IPS DF 4.7 (cell line): ENCODE data around the gene KANSL1.

Source experiments
- DNase-seq: peaks from one replicate; pipeline ENCODE4 v3.0.0-alpha.2; 2013; ENCODE audit warnings: low spot score; ENCODE audit errors: extremely low read depth

The KANSL1 gene

DNA sequence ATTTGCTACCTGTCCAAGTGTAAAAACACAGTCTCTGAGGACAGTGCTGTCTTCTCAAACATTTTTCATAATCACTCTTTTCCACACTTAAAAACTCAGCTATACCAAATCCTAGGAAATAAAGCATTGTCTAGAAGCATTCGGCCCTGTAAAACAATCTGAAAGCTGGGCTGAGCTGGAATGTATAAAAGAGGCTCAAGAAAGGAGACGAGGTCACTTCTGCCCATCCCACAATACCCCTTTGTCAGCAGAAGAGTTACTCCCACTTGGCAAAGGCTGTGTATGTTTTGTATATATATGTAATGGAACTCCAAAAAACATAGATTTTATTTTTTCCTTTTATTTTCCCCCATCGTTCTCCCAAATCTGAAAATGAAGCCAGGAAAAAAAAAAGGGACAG is 150.3 kb downstream of the KANSL1 start:
- DNase-seq = no peak

GRCh38 chr17:46042246-46042645 is 151.0 kb downstream of the KANSL1 start:
- no peak for DNase-seq

GRCh38 chr17:46039592-46040186 is 153.5 kb downstream of the KANSL1 start:
- no peak for DNase-seq

DNA sequence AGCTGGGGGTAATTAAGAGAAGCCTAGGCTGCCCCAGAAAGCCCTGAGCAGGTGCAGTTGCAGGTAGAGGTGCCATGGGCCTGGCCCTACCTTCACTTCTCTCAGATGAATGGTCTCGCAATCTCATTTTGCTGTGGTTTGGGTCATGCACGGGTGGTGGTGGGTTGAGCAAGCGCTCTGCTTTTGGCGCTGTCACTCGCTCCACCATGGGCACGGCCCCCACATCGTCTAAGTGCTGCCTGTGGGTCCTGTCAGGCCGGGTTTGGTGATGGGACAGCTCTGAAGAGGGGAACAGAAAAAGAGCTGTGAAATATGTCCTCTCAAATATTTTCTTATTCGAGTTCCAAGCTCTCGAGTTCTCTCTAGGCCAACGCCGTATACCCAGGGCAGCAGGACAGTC is 154.3 kb downstream of the KANSL1 start:
- DNase-seq = no peak

- DNase-seq = no peak
These were observed 154.8 kb downstream of the KANSL1 start for GRCh38 chr17:46038414-46038813.

- no peak for DNase-seq
These were observed 155.4 kb downstream of the KANSL1 start for GRCh38 chr17:46037722-46038255.

DNA sequence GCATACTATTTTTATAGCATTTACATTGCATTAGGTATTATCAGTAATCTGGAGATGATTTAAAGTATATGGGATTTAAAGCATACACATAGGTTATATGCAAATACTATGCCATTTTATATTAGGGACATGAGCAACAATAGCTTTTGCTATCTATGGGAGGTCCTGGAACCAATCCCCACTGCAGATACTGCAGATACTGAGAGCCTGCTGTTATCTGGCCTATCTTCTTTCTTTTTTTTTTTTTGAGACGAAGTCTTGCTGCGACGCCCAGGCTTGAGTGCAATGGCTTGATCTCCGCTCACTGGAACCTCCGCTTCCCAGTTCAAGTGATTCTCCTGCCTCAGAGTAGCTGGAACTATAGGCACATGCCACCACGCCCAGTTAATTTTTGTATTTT is 156.7 kb downstream of the KANSL1 start:
- no peak for DNase-seq

- no peak for DNase-seq
These were observed 158.0 kb downstream of the KANSL1 start for GRCh38 chr17:46035112-46035818.

DNA sequence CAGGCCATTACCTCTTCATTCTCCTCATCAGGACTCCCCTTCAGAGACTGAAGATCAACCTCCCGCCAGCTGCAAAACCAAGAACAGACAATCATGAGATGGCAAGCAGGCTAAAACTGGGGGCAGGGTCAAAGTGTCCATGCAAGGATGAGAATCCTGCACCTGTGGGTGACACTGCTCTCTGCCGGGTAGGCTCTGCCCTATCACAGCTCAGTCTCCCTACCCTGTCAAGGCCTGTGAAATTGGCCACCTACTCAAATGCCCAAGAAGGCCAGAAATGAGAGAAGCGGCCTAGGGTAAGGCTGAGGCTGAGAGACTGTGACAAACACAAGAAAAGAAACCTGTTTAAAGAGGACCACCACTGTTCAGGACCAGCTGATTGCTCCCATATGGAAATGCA is 159.8 kb downstream of the KANSL1 start:
- DNase-seq = no peak

DNA sequence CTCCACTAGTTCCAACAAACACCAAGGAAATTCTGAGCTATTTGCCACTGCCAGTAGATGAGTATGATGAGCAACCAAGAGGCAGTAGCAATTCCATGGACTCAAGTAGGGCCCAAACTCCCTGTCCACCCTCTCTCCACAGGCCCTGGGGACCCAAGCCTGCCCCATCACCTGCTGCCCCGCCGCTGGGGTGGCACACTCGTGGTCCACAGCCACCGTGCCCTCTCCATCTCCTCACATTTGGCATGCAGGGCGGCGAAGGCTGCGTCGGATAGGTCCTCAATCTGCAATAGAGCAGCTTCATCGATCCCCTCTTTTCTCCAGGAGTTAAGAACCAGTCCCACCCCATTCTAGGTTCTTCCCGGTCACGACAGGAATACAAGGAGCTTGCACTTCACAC is 160.3 kb downstream of the KANSL1 start:
- DNase-seq = no peak

DNA sequence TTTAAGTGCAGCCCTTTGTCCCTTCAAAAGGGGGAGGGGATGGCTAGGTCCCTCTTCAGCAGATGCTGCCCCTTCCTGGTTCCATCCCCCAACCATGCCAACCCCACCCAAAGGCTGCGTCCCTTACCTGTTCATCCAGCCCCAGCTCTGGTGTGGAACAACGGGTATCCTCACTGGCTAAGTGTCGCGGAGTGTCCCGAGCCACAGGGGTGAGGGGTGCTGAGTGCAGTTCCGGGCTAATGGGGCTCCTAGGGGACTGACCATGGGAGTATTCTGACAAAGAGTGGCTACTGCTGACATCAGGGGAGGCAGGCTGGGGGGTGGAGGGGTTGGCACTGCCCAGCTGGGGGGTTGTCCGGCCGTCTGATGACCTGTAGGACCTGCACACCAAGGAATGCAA is 161.3 kb downstream of the KANSL1 start:
- DNase-seq = no peak

DNA sequence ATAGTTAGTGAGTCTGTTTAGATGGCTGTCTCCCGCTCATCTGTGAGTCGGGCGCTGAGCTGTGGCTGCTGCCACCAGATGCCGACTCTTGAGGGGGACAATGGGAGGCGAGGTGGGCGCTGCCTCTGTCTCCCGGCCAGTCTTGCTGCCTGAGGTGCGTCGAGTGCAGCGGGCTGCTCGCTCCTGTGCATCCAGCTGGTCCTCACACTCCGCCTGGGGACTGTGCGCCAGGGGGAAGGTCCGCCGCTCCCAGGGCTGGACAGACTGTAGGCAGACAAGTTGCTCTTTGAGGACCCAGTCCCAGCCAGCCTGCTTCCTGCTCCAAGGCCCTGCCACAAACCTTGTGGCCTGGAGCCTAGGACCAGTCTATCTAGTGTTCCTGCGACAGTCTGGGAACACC is 161.8 kb downstream of the KANSL1 start:
- no peak for DNase-seq

- DNase-seq = no peak
These were observed 162.5 kb downstream of the KANSL1 start for GRCh38 chr17:46030752-46031151.

DNA sequence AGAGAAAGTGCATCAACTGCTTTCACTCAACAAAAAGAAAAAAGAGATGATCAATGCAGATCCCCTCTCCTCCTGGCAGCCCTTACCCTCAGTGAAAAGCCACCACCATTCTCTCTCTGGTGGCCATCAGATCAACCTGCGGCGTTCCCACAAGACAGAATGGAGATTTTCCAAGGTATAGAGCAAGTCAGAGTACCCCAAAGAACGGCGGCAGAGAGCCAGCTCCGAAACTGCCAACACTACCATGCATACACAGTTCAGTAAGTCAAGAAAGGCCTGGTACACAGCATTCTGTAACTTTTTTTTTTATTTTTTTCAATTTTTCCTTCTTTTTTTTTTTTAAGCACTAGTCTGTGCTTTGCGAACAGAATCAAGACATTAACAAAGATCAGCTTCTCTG is 163.6 kb downstream of the KANSL1 start:
- DNase-seq = no peak

DNA sequence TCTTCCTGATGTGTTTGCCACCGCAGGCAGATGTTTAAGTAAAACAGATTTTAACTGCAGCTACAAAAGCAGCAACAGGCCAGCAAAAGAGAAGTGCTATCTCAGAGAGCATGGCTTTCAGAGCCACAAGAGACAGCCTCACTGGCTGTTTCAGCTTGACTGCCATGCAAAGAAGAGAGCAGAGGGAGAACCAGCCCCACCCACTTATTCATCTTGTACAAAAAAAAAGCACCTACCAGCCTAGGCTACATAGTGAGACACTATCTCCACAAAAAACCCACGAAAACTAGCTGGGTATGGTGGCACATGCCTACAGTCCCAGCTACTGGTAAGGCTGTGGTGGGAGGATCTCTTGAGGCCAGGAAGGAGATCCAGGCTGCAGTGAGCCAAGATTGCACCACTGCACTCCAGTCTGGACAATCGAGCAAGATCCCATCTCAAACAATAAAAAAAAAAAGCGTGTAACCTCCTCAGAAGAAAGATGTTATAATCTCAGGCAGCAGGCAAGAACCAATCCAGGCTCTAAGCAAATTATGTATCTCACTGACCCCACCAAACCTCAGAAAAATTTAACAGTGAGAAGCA is 164.2 kb downstream of the KANSL1 start:
- DNase-seq = no peak

DNA sequence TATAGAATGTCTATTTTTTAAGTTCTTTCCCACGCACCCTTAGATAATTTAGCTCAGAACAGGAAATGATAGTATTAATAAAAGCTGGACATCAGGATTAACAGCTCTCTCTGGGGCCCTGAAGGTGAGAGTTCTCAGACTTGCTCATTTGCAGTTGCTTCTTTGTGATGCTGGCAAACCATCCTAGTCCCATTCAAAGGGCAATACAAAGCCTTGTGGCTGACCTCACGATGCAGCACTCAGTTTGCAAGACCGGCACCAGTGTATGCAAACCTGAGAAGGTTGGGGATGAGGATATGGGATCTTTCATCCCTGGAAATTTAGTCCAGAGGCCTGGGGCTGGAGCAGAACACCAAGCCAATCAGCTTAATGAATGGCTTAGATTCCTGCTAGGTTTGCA is 164.9 kb downstream of the KANSL1 start:
- DNase-seq = no peak

GRCh38 chr17:46027976-46028325 is 165.3 kb downstream of the KANSL1 start:
- DNase-seq = no peak

DNA sequence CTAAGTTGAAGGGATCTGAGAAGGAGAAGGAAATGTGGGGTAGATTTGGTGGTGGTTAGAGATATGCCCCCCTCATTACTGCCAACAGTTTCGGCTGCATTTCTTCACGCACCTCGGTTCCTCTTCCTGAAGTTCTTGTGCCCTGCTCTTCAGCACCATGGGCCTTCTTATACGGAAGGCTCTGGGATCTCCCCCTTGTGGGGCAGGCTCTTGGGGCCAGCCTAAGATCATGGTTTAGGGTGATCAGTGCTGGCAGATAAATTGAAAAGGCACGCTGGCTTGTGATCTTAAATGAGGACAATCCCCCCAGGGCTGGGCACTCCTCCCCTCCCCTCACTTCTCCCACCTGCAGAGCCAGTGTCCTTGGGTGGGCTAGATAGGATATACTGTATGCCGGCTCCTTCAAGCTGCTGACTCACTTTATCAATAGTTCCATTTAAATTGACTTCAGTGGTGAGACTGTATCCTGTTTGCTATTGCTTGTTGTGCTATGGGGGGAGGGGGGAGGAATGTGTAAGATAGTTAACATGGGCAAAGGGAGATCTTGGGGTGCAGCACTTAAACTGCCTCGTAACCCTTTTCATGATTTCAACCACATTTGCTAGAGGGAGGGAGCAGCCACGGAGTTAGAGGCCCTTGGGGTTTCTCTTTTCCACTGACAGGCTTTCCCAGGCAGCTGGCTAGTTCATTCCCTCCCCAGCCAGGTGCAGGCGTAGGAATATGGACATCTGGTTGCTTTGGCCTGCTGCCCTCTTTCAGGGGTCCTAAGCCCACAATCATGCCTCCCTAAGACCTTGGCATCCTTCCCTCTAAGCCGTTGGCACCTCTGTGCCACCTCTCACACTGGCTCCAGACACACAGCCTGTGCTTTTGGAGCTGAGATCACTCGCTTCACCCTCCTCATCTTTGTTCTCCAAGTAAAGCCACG is 165.9 kb downstream of the KANSL1 start:
- DNase-seq = no peak

DNA sequence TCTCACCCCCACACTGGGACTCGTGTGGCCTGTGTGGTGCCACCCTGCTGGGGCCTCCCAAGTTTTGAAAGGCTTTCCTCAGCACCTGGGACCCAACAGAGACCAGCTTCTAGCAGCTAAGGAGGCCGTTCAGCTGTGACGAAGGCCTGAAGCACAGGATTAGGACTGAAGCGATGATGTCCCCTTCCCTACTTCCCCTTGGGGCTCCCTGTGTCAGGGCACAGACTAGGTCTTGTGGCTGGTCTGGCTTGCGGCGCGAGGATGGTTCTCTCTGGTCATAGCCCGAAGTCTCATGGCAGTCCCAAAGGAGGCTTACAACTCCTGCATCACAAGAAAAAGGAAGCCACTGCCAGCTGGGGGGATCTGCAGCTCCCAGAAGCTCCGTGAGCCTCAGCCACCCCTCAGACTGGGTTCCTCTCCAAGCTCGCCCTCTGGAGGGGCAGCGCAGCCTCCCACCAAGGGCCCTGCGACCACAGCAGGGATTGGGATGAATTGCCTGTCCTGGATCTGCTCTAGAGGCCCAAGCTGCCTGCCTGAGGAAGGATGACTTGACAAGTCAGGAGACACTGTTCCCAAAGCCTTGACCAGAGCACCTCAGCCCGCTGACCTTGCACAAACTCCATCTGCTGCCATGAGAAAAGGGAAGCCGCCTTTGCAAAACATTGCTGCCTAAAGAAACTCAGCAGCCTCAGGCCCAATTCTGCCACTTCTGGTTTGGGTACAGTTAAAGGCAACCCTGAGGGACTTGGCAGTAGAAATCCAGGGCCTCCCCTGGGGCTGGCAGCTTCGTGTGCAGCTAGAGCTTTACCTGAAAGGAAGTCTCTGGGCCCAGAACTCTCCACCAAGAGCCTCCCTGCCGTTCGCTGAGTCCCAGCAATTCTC is 166.8 kb downstream of the KANSL1 start:
- no peak for DNase-seq

- no peak for DNase-seq
These were observed 167.6 kb downstream of the KANSL1 start for GRCh38 chr17:46025510-46026165.
